C4-2B (cell line): Measurements from ENCODE around the gene ATG101.

Experiments
- CTCF ChIP-seq: fragments of 450-650 bp; conservative IDR thresholded peaks from 2 replicates; pipeline ENCODE4 v1.5.1; 2017; ENCODE audit warnings: mild to moderate bottlenecking
- ZFX ChIP-seq: fragments of 450-650 bp; IDR thresholded peaks from 2 replicates; pipeline ENCODE4 v1.6.1; 2017

DNA sequence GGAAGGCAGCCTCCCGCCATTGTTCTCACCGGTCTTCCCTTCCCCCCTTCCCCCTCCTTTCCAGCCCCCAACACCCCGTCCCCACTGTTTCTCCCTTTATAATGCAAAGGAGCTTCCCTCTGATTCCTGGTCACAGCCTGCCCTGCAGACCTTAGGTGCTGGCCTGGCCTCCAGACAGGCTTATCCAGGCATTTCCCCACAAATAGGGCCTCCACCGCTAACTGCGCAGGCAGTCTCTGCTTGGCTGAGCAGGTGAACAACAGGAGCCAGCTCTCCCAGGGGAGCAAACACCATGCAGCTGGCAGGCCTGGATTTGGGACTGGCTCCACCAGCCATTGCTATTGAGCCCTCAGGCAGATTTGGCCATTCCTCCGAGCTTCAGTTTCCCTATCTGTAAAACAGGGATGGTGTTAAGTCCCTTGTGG, 55.7 kb downstream of the ATG101 start:
- TF ChIP-seq CTCF (no peak), ZFX (no peak)
